HFFc6 (cell line): ENCODE results near the gene PPDPF. TPM values are rescaled to one million over a fixed set of nuclear protein-coding genes. Genes with fewer than 3 reads are reported as not detected.

Experiments used
- DNase-seq: peaks from one replicate; pipeline ENCODE4 v3.0.0-alpha.2; 2018
- H3K27ac Mint-ChIP-seq: 2 replicates; pipeline ENCODE4 v1.8.0; 2020; ENCODE audit warnings: mild to moderate bottlenecking, mixed read lengths
- H3K27me3 Mint-ChIP-seq: 2 replicates; pipeline ENCODE4 v1.8.0; 2021; ENCODE audit warnings: mild to moderate bottlenecking, moderate library complexity, mixed read lengths; ENCODE audit not compliant: insufficient read depth
- H3K36me3 Mint-ChIP-seq: 2 replicates; pipeline ENCODE4 v1.8.0; 2021; ENCODE audit warnings: low read depth, mixed read lengths
- H3K4me1 Mint-ChIP-seq: 2 replicates; pipeline ENCODE4 v1.8.0; 2020; ENCODE audit warnings: low read depth, mixed read lengths
- H3K4me3 Mint-ChIP-seq: 2 replicates; pipeline ENCODE4 v1.8.0; 2020; ENCODE audit warnings: mild to moderate bottlenecking, moderate library complexity, mixed read lengths
- H3K9me3 Mint-ChIP-seq: 2 replicates; pipeline ENCODE4 v1.8.0; 2020; ENCODE audit warnings: mild to moderate bottlenecking, mixed read lengths
- total RNA-seq, 6 experiments: library from RNA; stranded (reverse); fragmentation: NEBNext Ultra II Directional; extraction: Animal tissue kit (Norgen Biotek cat#: 25700); gene quantifications; 2 replicates in 1 of 6; 3 replicates in 5 of 6; pipeline ENCODE4 v1.2.3, GENCODE V29; 2021
- TF ChIP-seq, protein P1 (sequence below): fragments of 200-600 bp; sonication (generic); IDR thresholded peaks from 2 replicates; pipeline ENCODE4 v1.5.0; 2021; ENCODE audit warnings: antibody characterized with exemption, mild to moderate bottlenecking

The PPDPF gene
- total RNA-seq, 6 experiments from 2014 or later, result 388 to 518 (median 443) TPM

DNA sequence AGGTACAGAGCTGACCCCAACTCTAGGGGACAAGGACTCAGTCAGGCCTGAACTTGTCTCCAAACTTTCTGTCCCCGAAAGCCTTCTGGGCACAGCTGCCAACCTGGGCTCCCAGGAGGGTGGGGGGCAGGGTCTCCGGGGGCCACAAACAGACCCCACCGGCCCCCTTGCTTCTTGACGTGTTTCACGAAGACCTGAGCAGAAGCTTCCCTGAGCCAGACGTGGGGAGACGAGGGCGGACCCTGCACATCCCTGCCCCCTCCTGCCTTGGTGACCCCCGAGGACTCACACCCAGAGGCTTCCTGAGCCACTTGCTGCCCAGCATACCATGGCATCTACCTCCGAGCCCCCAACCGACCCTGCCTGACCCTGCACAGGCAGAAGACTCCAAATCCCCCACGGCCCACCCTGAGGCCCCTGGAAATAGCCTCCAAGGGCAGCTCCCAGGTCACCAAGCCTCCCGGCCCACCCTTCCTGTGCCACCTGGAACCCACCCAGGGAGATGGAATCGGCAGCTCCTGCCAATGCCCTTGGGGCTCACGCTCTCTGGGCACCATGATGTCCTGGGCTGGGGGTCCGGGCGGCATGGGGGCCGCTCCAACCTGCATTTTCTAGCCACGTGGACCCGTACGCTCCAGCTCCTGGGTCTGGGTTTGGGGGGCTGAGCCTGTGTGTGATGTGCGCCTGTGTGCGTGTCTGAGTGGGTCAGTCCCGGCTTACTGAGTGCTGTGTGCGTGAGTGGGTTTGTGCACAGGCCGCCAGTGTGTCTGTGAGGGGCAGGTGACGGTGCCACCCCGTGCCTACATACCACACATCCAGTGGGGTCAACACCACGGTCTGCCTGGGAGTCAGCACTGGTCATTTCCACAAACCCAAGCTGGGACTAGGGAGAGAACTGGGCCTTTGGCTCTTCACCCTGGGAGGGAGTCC, 19.1 kb downstream of the PPDPF start:
- Mint-ChIP-seq H3K4me1 (peaks cover 5% of the 10 kb centered on the region; the same call in 1 of the 2 replicates), H3K36me3 (no peaks in the 10 kb centered on the region), H3K4me3 (no peak overlapping the region), H3K27ac (no peak overlapping the region; the same call in 1 of the 2 replicates), H3K9me3 (no peaks in the 10 kb centered on the region), H3K27me3 (peaks cover 2% of the 10 kb centered on the region; the same call in 1 of the 2 replicates)
- DNase-seq, result no peak
- TF ChIP-seq, protein P1, sequence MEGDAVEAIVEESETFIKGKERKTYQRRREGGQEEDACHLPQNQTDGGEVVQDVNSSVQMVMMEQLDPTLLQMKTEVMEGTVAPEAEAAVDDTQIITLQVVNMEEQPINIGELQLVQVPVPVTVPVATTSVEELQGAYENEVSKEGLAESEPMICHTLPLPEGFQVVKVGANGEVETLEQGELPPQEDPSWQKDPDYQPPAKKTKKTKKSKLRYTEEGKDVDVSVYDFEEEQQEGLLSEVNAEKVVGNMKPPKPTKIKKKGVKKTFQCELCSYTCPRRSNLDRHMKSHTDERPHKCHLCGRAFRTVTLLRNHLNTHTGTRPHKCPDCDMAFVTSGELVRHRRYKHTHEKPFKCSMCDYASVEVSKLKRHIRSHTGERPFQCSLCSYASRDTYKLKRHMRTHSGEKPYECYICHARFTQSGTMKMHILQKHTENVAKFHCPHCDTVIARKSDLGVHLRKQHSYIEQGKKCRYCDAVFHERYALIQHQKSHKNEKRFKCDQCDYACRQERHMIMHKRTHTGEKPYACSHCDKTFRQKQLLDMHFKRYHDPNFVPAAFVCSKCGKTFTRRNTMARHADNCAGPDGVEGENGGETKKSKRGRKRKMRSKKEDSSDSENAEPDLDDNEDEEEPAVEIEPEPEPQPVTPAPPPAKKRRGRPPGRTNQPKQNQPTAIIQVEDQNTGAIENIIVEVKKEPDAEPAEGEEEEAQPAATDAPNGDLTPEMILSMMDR, result no peak

DNA sequence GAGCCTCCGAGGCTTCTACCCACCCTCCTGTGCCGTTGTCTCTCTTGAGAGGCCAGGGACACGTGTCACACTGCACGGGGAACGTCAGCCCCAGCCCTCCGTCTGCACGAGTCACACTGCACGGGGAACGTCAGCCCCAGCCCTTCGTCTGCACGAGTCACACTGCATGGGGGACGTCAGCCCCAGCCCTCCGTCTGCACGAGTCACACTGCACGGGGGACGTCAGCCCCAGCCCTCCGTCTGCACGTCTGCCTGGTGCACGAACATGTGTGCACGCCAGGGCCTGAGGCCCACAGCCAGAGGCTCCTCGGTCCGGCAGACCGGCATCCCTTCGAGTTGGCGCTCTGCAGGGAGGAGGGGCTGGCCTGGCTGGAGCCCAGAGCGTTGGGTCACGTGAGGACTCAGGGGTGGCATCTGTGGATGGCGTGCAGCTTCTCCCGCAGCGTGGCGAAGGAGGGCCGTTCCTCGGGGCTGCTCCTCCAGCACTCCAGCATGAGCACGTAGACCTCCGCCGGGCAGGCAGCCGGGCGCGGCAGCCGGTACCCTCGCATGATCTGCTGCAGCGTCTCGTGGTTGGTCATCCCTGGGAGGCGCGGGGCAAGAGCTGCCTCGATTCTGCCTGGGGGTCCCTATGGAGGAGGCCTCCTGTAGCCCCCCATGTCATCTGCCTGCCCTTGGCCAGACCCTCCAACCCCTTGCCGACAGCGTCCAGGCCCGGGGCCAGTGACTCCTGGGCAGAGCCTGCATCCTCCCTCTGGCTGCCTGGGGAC, 20.0 kb downstream of the PPDPF start:
- H3K27me3 Mint-ChIP-seq, result peaks cover 4% of the 10 kb centered on the region
- H3K36me3 Mint-ChIP-seq, result no peaks in the 10 kb centered on the region
- H3K4me1 Mint-ChIP-seq, result peaks cover 10% of the 10 kb centered on the region
- no peak for DNase-seq
- no peaks in the 10 kb centered on the region for H3K9me3 Mint-ChIP-seq
- H3K27ac Mint-ChIP-seq, result no peak overlapping the region; the same call in 1 of the 2 replicates
- TF ChIP-seq, protein P1, result no peak
- no peak overlapping the region for H3K4me3 Mint-ChIP-seq

DNA sequence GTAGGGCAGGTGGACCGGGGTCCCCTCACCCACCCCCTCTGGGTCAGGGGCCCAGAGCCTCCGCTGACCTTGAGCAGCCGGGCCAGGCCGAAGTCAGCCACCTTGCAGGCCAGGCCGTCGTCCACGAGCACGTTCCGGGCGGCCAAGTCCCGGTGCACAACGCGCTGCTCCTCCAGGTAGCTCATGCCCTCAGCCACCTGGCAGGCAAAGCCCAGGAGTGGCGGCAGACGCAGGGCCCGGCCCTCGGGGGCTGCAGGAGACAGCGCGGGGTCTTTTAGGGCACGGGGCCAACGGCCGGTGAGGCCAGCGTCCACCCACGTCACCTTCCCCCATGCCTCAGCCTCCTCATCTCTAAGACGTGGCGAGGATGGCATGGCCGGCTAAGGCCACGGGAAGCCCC, 20.8 kb downstream of the PPDPF start:
- Mint-ChIP-seq H3K27me3 (peaks cover 9% of the 10 kb centered on the region), H3K36me3 (no peaks in the 10 kb centered on the region), H3K4me3 (no peak overlapping the region), H3K9me3 (no peaks in the 10 kb centered on the region), H3K27ac (no peak overlapping the region), H3K4me1 (peaks cover 10% of the 10 kb centered on the region)
- TF ChIP-seq, protein P1, result no peak
- no peak for DNase-seq

DNA sequence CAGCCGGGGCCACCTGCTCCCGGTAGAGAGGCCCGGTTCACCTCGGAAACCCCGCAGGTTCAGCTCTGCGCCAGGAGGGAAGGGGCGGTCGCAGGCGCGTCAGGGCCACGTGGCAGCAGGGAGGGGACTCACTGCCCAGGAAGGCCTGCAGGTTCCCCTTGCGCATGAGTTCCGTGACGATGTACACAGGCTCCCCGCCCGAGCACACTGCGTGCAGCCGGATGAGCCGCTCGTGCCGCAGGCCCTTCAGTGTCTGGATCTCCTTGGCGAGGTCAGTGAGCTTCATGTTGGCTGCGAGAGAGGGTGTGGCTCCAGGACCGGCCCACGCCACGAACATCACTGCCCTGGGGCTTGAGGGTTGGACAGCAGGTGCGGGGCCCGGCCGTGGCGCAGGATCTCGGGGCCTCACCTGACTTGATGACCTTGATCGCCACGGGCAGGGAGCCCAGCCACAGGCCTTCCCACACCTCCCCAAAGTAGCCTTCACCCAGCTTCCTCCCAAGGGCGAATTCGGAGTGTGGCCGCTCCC, 21.5 kb downstream of the PPDPF start:
- no peak for DNase-seq
- no peaks in the 10 kb centered on the region for H3K9me3 Mint-ChIP-seq
- peaks cover 12% of the 10 kb centered on the region for H3K27me3 Mint-ChIP-seq
- no peak overlapping the region for H3K27ac Mint-ChIP-seq
- H3K36me3 Mint-ChIP-seq, result no peaks in the 10 kb centered on the region
- TF ChIP-seq, protein P1, result no peak
- H3K4me3 Mint-ChIP-seq, result no peak overlapping the region
- H3K4me1 Mint-ChIP-seq, result peaks cover 10% of the 10 kb centered on the region

DNA sequence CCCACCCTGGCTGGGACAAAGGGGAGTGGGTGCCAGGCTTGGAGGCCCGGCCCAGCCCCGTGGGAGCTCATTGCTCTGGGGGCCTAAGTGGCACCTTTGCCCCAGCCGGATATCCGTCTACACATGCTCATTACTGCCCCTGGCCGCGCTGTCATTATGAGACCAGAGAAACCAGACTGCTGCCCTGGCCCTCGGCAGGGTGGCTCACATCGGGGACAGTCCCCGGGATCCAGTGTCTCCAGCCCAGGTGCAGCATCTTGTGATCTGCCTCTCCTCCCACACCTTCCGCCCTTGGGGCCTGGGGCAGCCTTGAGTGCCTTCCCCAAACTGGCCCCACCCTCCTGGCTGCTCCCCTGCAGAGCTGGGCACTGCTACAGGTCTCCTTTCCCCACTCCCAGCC, 22.1 kb downstream of the PPDPF start:
- TF ChIP-seq, protein P1, result no peak
- Mint-ChIP-seq H3K27ac (no peak overlapping the region), H3K36me3 (no peaks in the 10 kb centered on the region), H3K4me3 (no peak overlapping the region), H3K27me3 (peaks cover 12% of the 10 kb centered on the region), H3K4me1 (peaks cover 10% of the 10 kb centered on the region), H3K9me3 (no peaks in the 10 kb centered on the region)
- no peak for DNase-seq
